Panc1 (cell line): ENCODE data around the gene C2CD3.

Source experiments
- POLR2AphosphoS5 ChIP-seq: IDR thresholded peaks from 2 replicates; pipeline ENCODE4 v1.6.1; 2012; ENCODE audit warnings: mild to moderate bottlenecking, low read depth, low read length, moderate library complexity
- SIN3A ChIP-seq: IDR thresholded peaks from 2 replicates; pipeline ENCODE4 v1.6.1; 2012; ENCODE audit warnings: low read depth, mild to moderate bottlenecking, low read length, moderate library complexity, borderline replicate concordance; ENCODE audit not compliant: insufficient read depth
- TF ChIP-seq, protein P1 (sequence below): fragments of 450-650 bp; IDR thresholded peaks from 2 replicates; pipeline ENCODE4 v1.5.1; 2017; ENCODE audit warnings: mild to moderate bottlenecking
- TF ChIP-seq, protein P2 (sequence below), 2 experiments: IDR thresholded peaks; 2 replicates each; pipeline ENCODE4 v1.6.1; 2011 to 2012; ENCODE audit warnings: low read depth in 2 of 2, control low read depth in 1 of 2, low read length in 1 of 2, mild to moderate bottlenecking in 1 of 2, moderate library complexity in 1 of 2; ENCODE audit not compliant: insufficient read depth in 1 of 2

- TF ChIP-seq POLR2AphosphoS5 (no peak), SIN3A (no peak)
- TF ChIP-seq, protein P1, sequence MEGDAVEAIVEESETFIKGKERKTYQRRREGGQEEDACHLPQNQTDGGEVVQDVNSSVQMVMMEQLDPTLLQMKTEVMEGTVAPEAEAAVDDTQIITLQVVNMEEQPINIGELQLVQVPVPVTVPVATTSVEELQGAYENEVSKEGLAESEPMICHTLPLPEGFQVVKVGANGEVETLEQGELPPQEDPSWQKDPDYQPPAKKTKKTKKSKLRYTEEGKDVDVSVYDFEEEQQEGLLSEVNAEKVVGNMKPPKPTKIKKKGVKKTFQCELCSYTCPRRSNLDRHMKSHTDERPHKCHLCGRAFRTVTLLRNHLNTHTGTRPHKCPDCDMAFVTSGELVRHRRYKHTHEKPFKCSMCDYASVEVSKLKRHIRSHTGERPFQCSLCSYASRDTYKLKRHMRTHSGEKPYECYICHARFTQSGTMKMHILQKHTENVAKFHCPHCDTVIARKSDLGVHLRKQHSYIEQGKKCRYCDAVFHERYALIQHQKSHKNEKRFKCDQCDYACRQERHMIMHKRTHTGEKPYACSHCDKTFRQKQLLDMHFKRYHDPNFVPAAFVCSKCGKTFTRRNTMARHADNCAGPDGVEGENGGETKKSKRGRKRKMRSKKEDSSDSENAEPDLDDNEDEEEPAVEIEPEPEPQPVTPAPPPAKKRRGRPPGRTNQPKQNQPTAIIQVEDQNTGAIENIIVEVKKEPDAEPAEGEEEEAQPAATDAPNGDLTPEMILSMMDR: no peak
- TF ChIP-seq, protein P2, sequence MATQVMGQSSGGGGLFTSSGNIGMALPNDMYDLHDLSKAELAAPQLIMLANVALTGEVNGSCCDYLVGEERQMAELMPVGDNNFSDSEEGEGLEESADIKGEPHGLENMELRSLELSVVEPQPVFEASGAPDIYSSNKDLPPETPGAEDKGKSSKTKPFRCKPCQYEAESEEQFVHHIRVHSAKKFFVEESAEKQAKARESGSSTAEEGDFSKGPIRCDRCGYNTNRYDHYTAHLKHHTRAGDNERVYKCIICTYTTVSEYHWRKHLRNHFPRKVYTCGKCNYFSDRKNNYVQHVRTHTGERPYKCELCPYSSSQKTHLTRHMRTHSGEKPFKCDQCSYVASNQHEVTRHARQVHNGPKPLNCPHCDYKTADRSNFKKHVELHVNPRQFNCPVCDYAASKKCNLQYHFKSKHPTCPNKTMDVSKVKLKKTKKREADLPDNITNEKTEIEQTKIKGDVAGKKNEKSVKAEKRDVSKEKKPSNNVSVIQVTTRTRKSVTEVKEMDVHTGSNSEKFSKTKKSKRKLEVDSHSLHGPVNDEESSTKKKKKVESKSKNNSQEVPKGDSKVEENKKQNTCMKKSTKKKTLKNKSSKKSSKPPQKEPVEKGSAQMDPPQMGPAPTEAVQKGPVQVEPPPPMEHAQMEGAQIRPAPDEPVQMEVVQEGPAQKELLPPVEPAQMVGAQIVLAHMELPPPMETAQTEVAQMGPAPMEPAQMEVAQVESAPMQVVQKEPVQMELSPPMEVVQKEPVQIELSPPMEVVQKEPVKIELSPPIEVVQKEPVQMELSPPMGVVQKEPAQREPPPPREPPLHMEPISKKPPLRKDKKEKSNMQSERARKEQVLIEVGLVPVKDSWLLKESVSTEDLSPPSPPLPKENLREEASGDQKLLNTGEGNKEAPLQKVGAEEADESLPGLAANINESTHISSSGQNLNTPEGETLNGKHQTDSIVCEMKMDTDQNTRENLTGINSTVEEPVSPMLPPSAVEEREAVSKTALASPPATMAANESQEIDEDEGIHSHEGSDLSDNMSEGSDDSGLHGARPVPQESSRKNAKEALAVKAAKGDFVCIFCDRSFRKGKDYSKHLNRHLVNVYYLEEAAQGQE (IDR thresholded peaks at IDR 0.05; ENCODE audit: insufficient read depth in 1 of 2, low read depth in 2 of 2, low read length in 1 of 2): no peak
These were observed 174.5 kb downstream of the C2CD3 start for GRCh38 chr11:73996161-73996747.
